HEK293 (cell line): ENCODE results near the gene NEGR1.

Source experiments
- CTCF ChIA-PET: fragments of 350-600 bp; formaldehyde crosslinking; extraction: SDS; loops from one replicate; lab custom pipeline; 2021; ENCODE audit warnings: antibody characterized with exemption; lab: Yijun Ruan, JAX
- POLR2A ChIA-PET: fragments of 300-600 bp; formaldehyde crosslinking; extraction: SDS; loops from one replicate; lab custom pipeline; 2020; ENCODE audit warnings: antibody characterized with exemption, inconsistent platforms; lab: Yijun Ruan, JAX
- H3K27ac ChIP-seq: fragments of 200-500 bp; sonication (Bioruptor generic); 2 replicates; pipeline ENCODE4 v1.5.1; 2014; ENCODE audit warnings: low read depth, low read length, control low read depth, inconsistent platforms; ENCODE audit errors: extremely low read depth
- H3K36me3 ChIP-seq, 2 experiments: fragments of 200-500 bp in 1 of 2; sonication (Bioruptor generic) in 1 of 2; 1 replicate in 1 of 2; 2 replicates in 1 of 2; pipeline ENCODE4 v1.5.1; 2014 to 2017; ENCODE audit warnings: inconsistent platforms in 2 of 2, low read length in 2 of 2; ENCODE audit not compliant: control insufficient read depth in 2 of 2, insufficient read depth in 1 of 2
- H3K4me1 ChIP-seq: fragments of 200-500 bp; sonication (Bioruptor generic); 2 replicates; pipeline ENCODE4 v1.5.1; 2014; ENCODE audit warnings: mild to moderate bottlenecking, low read length, inconsistent platforms; ENCODE audit not compliant: control insufficient read depth, insufficient read depth
- H3K4me3 ChIP-seq: 2 replicates; pipeline ENCODE4 v1.5.1; 2011; ENCODE audit warnings: low read depth, mild to moderate bottlenecking, control low read depth, low read length, moderate library complexity
- H3K9me3 ChIP-seq: fragments of 200-500 bp; sonication (Bioruptor generic); 2 replicates; pipeline ENCODE4 v1.5.1; 2014; ENCODE audit warnings: low read depth, low read length, inconsistent platforms; ENCODE audit not compliant: control insufficient read depth, insufficient read depth
- GLIS2 ChIP-seq: fragments of 450-650 bp; formaldehyde crosslinking; IDR thresholded peaks from 2 replicates; pipeline ENCODE4 v1.5.1; 2016; ENCODE audit warnings: missing biosample characterization, missing genetic modification characterization
- MYNN ChIP-seq: fragments of 450-650 bp; formaldehyde crosslinking; IDR thresholded peaks from 2 replicates; pipeline ENCODE4 v1.5.1; 2016; ENCODE audit warnings: missing biosample characterization, missing genetic modification characterization, borderline replicate concordance
- OSR2 ChIP-seq: fragments of 450-650 bp; formaldehyde crosslinking; IDR thresholded peaks from 2 replicates; pipeline ENCODE4 v1.5.1; 2016; ENCODE audit warnings: missing biosample characterization, missing genetic modification characterization
- OVOL3 ChIP-seq: fragments of 450-650 bp; formaldehyde crosslinking; IDR thresholded peaks from 2 replicates; pipeline ENCODE4 v1.5.1; 2016; ENCODE audit warnings: missing biosample characterization, missing genetic modification characterization
- WT1 ChIP-seq: fragments of 450-650 bp; formaldehyde crosslinking; IDR thresholded peaks from 2 replicates; pipeline ENCODE4 v1.5.1; 2016; ENCODE audit warnings: missing biosample characterization, missing genetic modification characterization
- ZFP41 ChIP-seq: fragments of 450-650 bp; formaldehyde crosslinking; IDR thresholded peaks from 2 replicates; pipeline ENCODE4 v1.5.1; 2016; ENCODE audit warnings: missing biosample characterization, missing genetic modification characterization, borderline replicate concordance
- ZNF175 ChIP-seq: fragments of 450-650 bp; formaldehyde crosslinking; IDR thresholded peaks from 2 replicates; pipeline ENCODE4 v1.5.1; 2016; ENCODE audit warnings: missing biosample characterization, missing genetic modification characterization
- ZNF324 ChIP-seq: fragments of 450-650 bp; formaldehyde crosslinking; IDR thresholded peaks from 2 replicates; pipeline ENCODE4 v1.5.1; 2016; ENCODE audit warnings: missing biosample characterization, missing genetic modification characterization
- ZNF394 ChIP-seq: fragments of 450-650 bp; formaldehyde crosslinking; IDR thresholded peaks from 2 replicates; pipeline ENCODE4 v1.5.1; 2016; ENCODE audit warnings: missing biosample characterization, missing genetic modification characterization, mild to moderate bottlenecking, moderate library complexity, borderline replicate concordance
- ZNF510 ChIP-seq: fragments of 450-650 bp; formaldehyde crosslinking; IDR thresholded peaks from 2 replicates; pipeline ENCODE4 v1.5.1; 2018; ENCODE audit warnings: mild to moderate bottlenecking, missing genetic modification characterization, missing biosample characterization; ENCODE audit not compliant: insufficient replicate concordance
- ZSCAN16 ChIP-seq: fragments of 450-650 bp; formaldehyde crosslinking; IDR thresholded peaks from 2 replicates; pipeline ENCODE4 v1.5.1; 2016; ENCODE audit warnings: missing biosample characterization, missing genetic modification characterization
- TF ChIP-seq, protein P1 (sequence below): fragments of 450-650 bp; IDR thresholded peaks from 2 replicates; pipeline ENCODE4 v1.5.1; 2018; ENCODE audit warnings: missing biosample characterization, mild to moderate bottlenecking, missing genetic modification characterization
- TF ChIP-seq, protein P2 (sequence below): fragments of 450-650 bp; formaldehyde crosslinking; IDR thresholded peaks from 2 replicates; pipeline ENCODE4 v1.5.1; 2016; ENCODE audit warnings: missing biosample characterization, missing genetic modification characterization
- TF ChIP-seq, protein P3 (sequence below): fragments of 450-650 bp; formaldehyde crosslinking; IDR thresholded peaks from 2 replicates; pipeline ENCODE4 v1.5.1; 2016; ENCODE audit warnings: missing biosample characterization, missing genetic modification characterization
- TF ChIP-seq, protein P4 (sequence below): sonication (generic); formaldehyde crosslinking; IDR thresholded peaks from 2 replicates; pipeline ENCODE4 v1.8.1; 2022; ENCODE audit warnings: mild to moderate bottlenecking, moderate library complexity, missing genetic modification reagents
- TF ChIP-seq, protein P5 (sequence below): fragments of 450-650 bp; formaldehyde crosslinking; IDR thresholded peaks from 2 replicates; pipeline ENCODE4 v1.5.1; 2016; ENCODE audit warnings: missing biosample characterization, missing genetic modification characterization
- TF ChIP-seq, protein P6 (sequence below): fragments of 450-650 bp; formaldehyde crosslinking; IDR thresholded peaks from 2 replicates; pipeline ENCODE4 v1.5.1; 2016; ENCODE audit warnings: missing biosample characterization, missing genetic modification characterization

The NEGR1 gene

DNA sequence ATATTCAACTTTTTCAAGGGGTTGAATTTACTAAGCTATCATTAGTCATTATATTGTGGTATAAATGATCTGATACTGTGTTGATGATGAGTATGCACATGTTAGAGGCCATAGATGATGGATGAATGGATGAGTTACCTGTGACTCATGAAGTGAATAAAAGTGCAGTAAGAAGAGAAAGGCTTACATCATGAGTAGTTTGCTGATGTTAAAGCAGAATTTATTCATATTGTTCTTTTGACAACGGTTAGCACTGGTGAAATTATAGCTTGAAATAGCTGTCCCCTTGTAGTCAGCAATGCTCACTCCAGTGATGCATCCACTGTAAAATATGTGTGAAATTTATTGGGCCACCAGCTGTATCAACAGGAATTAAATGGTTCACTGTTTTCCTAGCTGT is 660.6 kb downstream of the NEGR1 start:
- Histone ChIP-seq H3K4me3 (no peak overlapping the region), H3K27ac (no peak overlapping the region), H3K9me3 (no peaks in the 10 kb centered on the region), H3K36me3 (no peaks in the 10 kb centered on the region), H3K4me1 (no peaks in the 10 kb centered on the region)
- ChIA-PET CTCF (no interaction called here), POLR2A (no interaction called here)
- TF ChIP-seq ZNF175 (tag by site-specific recombination), result no peak
- TF ChIP-seq, protein P1, sequence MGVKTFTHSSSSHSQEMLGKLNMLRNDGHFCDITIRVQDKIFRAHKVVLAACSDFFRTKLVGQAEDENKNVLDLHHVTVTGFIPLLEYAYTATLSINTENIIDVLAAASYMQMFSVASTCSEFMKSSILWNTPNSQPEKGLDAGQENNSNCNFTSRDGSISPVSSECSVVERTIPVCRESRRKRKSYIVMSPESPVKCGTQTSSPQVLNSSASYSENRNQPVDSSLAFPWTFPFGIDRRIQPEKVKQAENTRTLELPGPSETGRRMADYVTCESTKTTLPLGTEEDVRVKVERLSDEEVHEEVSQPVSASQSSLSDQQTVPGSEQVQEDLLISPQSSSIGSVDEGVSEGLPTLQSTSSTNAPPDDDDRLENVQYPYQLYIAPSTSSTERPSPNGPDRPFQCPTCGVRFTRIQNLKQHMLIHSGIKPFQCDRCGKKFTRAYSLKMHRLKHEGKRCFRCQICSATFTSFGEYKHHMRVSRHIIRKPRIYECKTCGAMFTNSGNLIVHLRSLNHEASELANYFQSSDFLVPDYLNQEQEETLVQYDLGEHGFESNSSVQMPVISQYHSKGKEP (tag by site-specific recombination), result no peak
- TF ChIP-seq ZNF324 (tag by site-specific recombination), result no peak
- TF ChIP-seq ZNF394 (tag by site-specific recombination), result no peak
- no peak for TF ChIP-seq OSR2 (tag by site-specific recombination)
- TF ChIP-seq, protein P2, sequence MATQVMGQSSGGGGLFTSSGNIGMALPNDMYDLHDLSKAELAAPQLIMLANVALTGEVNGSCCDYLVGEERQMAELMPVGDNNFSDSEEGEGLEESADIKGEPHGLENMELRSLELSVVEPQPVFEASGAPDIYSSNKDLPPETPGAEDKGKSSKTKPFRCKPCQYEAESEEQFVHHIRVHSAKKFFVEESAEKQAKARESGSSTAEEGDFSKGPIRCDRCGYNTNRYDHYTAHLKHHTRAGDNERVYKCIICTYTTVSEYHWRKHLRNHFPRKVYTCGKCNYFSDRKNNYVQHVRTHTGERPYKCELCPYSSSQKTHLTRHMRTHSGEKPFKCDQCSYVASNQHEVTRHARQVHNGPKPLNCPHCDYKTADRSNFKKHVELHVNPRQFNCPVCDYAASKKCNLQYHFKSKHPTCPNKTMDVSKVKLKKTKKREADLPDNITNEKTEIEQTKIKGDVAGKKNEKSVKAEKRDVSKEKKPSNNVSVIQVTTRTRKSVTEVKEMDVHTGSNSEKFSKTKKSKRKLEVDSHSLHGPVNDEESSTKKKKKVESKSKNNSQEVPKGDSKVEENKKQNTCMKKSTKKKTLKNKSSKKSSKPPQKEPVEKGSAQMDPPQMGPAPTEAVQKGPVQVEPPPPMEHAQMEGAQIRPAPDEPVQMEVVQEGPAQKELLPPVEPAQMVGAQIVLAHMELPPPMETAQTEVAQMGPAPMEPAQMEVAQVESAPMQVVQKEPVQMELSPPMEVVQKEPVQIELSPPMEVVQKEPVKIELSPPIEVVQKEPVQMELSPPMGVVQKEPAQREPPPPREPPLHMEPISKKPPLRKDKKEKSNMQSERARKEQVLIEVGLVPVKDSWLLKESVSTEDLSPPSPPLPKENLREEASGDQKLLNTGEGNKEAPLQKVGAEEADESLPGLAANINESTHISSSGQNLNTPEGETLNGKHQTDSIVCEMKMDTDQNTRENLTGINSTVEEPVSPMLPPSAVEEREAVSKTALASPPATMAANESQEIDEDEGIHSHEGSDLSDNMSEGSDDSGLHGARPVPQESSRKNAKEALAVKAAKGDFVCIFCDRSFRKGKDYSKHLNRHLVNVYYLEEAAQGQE, result no peak
- TF ChIP-seq MYNN, result no peak
- no peak for TF ChIP-seq ZFP41 (tag by site-specific recombination)
- no peak for TF ChIP-seq WT1 (tag by site-specific recombination)
- TF ChIP-seq ZSCAN16, result no peak
- TF ChIP-seq, protein P3, sequence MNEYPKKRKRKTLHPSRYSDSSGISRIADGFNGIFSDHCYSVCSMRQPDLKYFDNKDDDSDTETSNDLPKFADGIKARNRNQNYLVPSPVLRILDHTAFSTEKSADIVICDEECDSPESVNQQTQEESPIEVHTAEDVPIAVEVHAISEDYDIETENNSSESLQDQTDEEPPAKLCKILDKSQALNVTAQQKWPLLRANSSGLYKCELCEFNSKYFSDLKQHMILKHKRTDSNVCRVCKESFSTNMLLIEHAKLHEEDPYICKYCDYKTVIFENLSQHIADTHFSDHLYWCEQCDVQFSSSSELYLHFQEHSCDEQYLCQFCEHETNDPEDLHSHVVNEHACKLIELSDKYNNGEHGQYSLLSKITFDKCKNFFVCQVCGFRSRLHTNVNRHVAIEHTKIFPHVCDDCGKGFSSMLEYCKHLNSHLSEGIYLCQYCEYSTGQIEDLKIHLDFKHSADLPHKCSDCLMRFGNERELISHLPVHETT, result no peak
- no peak for TF ChIP-seq ZNF510 (tag by site-specific recombination)
- TF ChIP-seq, protein P4, sequence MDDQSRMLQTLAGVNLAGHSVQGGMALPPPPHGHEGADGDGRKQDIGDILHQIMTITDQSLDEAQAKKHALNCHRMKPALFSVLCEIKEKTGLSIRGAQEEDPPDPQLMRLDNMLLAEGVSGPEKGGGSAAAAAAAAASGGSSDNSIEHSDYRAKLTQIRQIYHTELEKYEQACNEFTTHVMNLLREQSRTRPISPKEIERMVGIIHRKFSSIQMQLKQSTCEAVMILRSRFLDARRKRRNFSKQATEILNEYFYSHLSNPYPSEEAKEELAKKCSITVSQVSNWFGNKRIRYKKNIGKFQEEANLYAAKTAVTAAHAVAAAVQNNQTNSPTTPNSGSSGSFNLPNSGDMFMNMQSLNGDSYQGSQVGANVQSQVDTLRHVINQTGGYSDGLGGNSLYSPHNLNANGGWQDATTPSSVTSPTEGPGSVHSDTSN (CRISPR knock-in tag), result no peak
- TF ChIP-seq OVOL3, result no peak
- TF ChIP-seq, protein P5, sequence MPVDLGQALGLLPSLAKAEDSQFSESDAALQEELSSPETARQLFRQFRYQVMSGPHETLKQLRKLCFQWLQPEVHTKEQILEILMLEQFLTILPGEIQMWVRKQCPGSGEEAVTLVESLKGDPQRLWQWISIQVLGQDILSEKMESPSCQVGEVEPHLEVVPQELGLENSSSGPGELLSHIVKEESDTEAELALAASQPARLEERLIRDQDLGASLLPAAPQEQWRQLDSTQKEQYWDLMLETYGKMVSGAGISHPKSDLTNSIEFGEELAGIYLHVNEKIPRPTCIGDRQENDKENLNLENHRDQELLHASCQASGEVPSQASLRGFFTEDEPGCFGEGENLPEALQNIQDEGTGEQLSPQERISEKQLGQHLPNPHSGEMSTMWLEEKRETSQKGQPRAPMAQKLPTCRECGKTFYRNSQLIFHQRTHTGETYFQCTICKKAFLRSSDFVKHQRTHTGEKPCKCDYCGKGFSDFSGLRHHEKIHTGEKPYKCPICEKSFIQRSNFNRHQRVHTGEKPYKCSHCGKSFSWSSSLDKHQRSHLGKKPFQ, result no peak
- TF ChIP-seq GLIS2 (tag by site-specific recombination), result no peak
- TF ChIP-seq, protein P6, sequence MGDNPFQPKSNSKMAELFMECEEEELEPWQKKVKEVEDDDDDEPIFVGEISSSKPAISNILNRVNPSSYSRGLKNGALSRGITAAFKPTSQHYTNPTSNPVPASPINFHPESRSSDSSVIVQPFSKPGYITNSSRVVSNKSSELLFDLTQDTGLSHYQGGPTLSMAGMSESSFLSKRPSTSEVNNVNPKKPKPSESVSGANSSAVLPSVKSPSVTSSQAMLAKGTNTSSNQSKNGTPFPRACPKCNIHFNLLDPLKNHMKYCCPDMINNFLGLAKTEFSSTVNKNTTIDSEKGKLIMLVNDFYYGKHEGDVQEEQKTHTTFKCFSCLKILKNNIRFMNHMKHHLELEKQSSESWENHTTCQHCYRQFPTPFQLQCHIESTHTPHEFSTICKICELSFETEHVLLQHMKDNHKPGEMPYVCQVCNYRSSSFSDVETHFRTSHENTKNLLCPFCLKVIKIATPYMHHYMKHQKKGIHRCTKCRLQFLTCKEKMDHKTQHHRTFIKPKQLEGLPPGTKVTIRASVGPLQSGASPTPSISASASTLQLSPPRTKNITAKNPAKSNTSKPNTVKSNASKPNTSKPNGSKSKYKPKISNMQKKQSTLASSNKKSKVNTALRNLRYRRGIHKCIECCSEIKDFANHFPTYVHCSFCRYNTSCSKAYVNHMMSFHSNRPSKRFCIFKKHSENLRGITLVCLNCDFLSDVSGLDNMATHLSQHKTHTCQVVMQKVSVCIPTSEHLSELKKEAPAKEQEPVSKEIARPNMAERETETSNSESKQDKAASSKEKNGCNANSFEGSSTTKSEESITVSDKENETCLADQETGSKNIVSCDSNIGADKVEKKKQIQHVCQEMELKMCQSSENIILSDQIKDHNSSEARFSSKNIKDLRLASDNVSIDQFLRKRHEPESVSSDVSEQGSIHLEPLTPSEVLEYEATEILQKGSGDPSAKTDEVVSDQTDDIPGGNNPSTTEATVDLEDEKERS (tag by site-specific recombination), result no peak
